Suppressor macrophage treated with lipopolysaccharide for 1 hour (primary cell): ENCODE measurements around the gene SHMT2.
A peak's percentile ranks its signal among the peaks of the same experiment; 100 is the strongest.

ENCODE experiments used
- DNase-seq, 3 donors: peaks; one replicate each; pipeline ENCODE4 v3.0.0-alpha.2; 2020 to 2022

Gene SHMT2

DNA sequence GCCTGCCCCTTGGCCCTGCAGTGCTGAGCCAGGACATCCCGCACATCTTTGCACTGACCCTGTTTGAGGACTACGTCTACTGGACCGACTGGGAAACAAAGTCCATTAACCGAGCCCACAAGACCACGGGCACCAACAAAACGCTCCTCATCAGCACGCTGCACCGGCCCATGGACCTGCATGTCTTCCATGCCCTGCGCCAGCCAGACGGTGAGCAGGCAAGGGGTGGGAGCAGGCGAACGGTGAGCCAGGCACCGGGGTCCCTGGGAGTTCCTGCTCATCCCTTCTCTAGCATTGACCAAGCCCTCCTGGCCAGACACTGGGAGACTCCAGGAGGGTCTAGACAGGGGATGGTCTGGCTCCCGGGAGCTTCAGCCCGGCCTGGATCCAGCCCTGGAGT lies 30.3 kb upstream of the SHMT2 start:
- no peak for DNase-seq

DNA sequence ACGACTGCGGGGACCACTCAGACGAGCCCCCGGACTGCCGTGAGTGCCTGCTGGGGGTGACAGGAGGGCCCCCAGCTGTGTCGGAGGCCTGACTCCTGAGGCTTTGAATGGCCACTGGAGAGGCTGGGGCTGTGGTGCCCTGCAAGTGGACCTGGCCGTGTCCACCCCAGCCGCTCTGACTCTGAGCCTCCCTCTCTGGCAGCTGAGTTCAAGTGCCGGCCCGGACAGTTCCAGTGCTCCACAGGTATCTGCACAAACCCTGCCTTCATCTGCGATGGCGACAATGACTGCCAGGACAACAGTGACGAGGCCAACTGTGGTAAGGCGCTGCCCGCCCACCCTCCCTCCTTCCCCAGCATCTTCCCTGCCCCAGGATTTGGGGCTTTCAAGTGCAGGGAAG lies 29.0 kb upstream of the SHMT2 start:
- no peak for DNase-seq

DNA sequence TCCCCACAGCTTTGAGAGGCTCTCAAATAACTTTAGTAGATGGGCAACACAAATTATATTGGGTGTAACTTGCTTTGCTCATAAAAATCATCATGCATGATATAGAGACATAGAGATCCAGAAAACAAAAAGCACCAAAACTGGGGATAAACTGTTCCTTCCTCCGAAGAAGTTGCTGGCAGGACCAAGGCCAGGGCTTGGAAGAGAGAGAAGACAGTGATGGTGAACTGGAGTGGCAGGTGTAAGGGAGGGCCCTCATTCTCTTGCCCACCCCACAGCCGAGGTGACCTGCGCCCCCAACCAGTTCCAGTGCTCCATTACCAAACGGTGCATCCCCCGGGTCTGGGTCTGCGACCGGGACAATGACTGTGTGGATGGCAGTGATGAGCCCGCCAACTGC lies 28.3 kb upstream of the SHMT2 start:
- DNase-seq: no peak

DNA sequence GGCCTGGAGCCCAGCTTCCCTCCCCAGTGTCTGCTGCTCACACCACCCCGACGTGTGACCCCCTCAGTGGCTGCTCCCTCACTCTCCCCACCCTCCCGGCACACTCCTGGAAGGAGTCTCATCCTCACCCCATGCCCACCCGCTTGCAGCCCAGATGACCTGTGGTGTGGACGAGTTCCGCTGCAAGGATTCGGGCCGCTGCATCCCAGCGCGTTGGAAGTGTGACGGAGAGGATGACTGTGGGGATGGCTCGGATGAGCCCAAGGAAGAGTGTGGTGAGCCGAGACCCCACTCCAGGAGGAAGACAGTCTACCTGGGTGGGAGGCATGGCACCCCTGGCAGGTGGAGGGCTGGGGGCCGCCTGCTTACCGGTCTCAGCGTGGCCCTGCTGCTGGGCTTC lies 27.9 kb upstream of the SHMT2 start:
- DNase-seq: no peak

DNA sequence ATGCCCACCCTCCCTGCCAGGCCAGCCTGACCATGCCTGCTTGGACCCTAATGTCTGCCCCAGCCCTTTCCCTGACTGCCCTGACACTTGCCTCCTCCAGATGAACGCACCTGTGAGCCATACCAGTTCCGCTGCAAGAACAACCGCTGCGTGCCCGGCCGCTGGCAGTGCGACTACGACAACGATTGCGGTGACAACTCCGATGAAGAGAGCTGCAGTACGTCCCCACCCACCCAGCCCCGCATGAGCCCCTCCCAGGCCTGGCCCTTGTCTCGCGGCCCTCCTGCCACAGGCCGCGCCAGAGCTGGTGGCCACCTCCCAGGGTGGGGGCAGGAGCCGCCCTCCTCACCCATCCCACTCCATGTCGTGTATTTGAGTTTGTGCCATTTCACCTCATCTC lies 27.2 kb upstream of the SHMT2 start:
- no peak for DNase-seq

DNA sequence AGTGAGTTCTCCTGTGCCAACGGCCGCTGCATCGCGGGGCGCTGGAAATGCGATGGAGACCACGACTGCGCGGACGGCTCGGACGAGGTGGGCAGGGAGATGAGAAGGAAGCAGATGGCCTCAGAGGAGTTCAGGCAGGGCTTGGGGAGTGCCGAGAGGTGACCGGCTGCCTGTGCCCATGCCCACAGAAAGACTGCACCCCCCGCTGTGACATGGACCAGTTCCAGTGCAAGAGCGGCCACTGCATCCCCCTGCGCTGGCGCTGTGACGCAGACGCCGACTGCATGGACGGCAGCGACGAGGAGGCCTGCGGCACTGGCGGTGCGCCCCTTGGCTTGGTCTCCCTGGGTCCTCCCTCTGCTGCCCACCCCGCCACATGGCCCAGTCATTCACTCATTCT lies 26.3 kb upstream of the SHMT2 start:
- no peak for DNase-seq

DNA sequence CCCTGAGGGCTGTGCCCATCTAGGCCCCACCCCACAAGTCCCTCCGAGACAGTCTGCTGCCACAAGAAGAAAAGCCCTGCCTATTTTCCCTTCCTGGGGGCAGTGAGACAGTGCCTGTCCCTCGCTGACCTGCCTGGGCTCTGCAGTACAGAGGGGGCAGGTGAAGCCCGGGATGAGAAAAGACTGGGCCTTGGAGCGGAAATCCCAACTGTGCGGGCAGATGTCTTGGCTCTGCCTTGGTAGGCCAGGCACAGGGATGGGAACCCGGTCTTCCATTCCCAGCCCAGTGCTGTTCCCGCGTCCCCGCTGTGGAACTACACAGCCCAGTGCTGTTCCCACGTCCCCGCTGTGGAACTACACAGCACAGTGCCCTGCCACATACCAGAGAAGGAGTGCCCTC lies 25.7 kb upstream of the SHMT2 start:
- no peak for DNase-seq

DNA sequence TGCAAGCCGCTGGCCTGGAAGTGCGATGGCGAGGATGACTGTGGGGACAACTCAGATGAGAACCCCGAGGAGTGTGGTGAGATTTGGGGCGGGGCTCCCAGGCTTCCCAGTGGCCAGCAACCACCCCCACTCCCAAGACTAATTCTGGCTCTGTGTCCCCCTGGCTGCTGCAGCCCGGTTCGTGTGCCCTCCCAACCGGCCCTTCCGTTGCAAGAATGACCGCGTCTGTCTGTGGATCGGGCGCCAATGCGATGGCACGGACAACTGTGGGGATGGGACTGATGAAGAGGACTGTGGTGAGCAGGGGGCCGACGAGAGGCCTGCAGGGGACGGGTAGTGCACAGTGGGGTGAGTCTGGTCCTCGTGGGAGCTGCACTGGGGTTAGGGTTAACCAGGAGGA lies 25.1 kb upstream of the SHMT2 start:
- no peak for DNase-seq

DNA sequence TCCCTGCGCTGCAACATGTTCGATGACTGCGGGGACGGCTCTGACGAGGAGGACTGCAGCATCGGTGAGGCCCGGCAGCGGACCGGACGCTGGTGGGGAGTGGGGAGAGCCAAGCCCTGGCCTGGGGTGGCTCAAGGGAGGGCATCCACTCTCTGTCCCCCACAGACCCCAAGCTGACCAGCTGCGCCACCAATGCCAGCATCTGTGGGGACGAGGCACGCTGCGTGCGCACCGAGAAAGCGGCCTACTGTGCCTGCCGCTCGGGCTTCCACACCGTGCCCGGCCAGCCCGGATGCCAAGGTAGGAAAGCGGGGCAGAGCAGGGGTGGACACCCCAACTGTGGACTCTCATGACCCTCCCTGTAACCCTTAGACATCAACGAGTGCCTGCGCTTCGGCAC lies 24.3 kb upstream of the SHMT2 start:
- DNase-seq: no peak

DNA sequence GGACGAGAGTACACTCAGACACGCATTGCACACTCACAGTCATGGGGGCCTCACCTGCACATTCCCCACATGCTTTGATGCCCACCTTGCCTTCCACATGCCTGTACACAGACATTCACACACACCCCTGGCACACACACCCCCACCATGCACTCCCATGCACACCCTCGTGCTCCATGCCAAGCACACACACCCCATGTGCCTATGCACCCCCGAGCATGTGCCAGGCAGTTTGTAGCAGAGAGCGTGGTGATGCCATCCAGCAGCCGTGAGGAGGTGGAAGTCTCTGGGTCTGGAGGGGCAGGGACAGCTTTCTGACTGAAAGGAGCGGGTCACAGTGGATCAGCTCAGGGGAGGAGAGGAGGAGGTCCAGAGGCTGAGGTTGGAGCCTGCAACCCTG lies 23.6 kb upstream of the SHMT2 start:
- no peak for DNase-seq

DNA sequence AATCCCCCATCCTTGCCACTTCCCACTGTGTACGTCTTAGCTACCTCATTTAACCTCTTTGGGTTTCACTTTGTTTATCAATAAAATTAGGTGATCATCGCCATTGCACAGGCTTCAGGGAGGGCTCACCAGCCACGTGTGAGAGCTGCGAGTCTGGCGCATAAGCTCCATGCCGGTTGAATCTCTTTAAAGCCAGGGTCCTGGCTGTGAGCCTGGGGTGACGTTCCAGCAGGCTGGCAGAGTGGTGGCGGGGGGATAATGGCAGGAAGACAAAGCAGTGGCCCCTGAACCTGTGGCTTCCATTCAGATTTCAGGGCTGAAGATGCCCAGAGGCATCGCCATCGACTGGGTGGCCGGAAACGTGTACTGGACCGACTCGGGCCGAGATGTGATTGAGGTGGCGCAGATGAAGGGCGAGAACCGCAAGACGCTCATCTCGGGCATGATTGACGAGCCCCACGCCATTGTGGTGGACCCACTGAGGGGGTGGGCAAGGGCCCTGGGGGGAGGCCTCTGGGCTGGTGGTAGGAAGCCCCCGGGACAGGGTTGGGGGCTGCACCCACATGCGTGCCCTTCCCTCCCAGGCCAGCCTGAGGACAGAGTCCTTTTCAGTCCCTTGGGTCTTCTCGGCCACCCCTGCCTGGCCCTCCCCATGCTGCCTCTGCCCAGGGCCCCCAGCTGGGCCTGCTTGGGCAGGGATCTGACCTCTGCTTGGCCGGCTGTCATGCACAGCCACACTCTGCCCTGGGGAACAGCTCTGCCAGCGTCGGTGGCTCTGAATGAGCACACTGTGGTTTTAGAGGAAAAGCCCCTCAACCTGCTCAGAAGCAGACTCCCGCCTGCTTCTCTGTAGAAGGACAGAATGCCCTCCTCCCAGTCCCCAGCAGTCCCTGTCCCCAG lies 21.5 kb upstream of the SHMT2 start:
- DNase-seq: no peak

DNA sequence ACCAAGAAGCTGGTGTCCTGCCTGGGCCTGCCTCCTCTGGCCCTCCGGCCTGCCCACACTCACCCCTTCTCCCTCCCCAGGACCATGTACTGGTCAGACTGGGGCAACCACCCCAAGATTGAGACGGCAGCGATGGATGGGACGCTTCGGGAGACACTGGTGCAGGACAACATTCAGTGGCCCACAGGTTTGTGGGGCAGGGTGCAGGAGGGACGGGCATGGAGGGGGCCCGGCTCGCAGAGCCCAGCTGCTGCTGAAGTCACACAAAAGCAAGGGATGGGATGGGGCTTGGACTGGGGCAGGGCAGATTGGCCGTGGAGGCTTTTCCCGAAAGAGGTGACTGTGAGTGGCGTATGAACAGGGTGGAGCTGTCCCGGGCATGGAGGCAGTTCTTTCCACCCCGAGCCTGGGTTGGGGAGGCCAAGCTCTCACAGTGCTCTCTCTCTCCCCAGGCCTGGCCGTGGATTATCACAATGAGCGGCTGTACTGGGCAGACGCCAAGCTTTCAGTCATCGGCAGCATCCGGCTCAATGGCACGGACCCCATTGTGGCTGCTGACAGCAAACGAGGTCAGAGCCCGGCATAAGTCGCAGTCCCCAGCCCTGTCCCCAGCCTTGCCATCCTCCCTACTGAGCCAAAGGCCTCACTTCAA lies 20.8 kb upstream of the SHMT2 start:
- DNase-seq: no peak

DNA sequence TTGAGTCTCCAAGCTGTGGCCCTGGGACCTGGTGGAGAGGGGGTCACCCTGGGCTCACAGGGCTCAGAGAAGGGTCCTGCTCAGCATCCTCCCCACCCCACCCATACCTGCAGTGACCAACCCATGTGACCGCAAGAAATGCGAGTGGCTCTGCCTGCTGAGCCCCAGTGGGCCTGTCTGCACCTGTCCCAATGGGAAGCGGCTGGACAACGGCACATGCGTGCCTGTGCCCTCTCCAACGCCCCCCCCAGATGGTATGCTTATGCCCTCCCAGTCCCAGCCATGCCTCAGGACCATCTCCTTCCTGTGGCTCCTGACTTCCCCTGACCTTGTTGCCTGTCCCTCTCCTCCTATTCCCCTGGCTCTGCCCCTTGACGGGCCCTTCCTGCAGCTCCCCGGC lies 19.6 kb upstream of the SHMT2 start:
- no peak for DNase-seq

DNA sequence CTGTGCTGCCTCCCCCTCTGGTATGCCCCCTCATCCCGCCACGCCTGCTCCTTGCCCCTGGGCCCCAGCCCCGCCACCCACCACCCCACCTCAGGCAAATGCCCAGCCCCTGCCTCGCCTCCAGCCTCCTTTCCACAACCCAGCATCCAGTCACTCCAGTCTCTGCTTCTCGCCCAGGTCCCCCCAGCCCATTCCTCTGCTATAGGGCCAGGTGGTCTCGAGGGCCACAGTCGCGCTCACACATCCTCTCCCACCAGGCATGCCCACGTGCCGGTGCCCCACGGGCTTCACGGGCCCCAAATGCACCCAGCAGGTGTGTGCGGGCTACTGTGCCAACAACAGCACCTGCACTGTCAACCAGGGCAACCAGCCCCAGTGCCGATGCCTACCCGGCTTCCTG lies 19.1 kb upstream of the SHMT2 start:
- no peak for DNase-seq

DNA sequence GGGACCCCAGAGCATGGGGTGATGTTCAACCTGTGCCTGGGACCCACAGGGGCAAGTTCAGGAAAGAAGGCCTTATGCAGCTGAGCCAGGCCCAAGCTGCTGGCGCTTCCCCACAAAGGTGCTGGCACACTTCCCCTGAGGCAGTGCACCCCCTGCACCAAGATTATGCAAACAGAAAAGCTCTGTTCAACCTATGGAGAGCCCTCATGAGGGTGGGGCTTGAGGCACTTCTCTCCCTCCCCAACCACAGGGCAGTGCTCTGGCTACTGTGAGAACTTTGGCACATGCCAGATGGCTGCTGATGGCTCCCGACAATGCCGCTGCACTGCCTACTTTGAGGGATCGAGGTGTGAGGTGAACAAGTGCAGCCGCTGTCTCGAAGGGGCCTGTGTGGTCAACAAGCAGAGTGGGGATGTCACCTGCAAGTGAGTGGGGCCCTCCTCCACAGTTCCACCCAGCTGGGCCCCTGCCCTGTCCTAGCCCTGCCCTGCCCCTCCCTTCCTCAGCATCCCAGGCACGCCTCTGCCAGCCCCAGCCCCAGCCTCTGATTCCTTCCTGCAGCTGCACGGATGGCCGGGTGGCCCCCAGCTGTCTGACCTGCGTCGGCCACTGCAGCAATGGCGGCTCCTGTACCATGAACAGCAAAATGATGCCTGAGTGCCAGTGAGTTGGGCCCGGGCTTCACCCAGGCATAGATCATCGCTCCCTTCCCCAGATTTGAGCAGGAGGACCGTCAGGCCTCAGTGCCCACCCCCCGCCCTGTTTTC lies 18.4 kb upstream of the SHMT2 start:
- DNase-seq: no peak

DNA sequence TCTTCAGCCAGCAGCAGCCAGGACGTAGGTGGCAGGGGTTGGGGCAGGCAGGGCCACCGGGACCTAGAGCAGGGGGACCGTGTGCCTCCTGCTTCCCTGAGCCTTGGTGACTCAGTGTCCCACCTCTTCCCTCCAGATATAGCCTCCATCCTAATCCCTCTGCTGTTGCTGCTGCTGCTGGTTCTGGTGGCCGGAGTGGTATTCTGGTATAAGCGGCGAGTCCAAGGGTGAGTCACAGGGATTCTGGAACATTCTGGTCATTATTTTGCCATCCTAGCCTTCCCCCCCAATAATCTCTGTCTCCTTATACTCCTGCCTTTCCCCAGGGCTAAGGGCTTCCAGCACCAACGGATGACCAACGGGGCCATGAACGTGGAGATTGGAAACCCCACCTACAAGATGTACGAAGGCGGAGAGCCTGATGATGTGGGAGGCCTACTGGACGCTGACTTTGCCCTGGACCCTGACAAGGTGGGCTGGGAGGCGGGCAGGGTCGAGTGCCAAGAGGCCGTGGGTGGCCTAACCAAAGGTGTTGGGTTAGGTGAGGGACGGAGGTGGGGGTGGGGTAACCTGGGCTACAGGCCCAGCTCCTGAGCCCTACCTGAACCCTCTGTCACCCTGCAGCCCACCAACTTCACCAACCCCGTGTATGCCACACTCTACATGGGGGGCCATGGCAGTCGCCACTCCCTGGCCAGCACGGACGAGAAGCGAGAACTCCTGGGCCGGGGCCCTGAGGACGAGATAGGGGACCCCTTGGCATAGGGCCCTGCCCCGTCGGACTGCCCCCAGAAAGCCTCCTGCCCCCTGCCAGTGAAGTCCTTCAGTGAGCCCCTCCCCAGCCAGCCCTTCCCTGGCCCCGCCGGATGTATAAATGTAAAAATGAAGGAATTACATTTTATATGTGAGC lies 17.5 kb upstream of the SHMT2 start:
- DNase-seq: no peak

DNA sequence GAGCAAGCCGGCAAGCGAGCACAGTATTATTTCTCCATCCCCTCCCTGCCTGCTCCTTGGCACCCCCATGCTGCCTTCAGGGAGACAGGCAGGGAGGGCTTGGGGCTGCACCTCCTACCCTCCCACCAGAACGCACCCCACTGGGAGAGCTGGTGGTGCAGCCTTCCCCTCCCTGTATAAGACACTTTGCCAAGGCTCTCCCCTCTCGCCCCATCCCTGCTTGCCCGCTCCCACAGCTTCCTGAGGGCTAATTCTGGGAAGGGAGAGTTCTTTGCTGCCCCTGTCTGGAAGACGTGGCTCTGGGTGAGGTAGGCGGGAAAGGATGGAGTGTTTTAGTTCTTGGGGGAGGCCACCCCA lies 16.8 kb upstream of the SHMT2 start:
- DNase-seq: no peak

DNA sequence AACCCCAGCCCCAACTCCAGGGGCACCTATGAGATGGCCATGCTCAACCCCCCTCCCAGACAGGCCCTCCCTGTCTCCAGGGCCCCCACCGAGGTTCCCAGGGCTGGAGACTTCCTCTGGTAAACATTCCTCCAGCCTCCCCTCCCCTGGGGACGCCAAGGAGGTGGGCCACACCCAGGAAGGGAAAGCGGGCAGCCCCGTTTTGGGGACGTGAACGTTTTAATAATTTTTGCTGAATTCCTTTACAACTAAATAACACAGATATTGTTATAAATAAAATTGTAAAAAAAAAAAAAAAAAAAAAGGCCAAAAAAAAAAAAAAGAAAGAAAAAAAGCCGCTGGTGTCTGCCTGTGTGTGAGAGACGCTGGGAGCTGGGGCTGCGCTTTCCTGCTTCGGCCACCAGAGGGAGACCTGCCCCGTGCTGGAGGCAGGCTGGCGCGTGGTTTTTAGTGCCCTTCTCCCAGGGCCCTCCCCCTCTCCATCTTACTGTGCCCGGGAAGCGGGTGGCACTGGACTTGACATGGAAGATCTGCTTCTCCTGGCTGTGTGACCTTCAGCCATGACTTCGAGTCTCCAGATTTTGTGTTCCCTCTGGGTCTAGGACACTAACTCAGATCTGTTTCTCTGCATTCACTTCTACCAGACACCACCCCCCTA lies 16.3 kb upstream of the SHMT2 start:
- DNase-seq: peak; percentile 87 to 91 (median 90)

DNA sequence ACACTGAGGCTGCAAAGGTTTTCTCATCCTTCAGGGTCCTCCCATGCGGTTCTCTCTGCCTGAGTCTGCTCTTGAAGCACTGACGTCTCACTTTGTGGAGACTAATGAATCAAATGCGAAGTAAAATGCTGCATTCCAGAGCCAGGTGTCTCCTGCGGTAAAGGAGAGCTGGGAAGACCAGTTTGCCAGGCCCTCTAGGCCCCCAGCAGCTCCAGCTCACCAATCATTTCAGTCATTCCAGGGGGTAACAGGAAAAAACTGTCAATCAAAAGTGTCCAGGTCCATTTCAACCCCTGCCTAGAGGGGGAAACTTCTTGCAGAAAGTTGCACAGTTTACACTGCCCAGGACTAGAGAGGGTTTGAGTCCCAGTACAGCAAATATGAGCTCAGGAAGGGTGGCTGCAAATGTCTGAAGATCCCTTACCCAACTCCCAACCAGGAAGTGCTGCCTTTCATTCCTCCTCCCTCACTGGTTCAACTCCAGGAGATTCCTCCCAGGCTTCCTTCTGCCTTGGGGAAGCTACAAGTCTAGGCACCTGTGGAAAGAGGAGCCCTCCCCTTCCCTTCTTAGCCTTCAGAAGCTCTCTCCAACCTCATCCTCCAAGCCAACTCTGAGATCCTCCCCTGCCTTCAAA lies 15.6 kb upstream of the SHMT2 start:
- DNase-seq: no peak

DNA sequence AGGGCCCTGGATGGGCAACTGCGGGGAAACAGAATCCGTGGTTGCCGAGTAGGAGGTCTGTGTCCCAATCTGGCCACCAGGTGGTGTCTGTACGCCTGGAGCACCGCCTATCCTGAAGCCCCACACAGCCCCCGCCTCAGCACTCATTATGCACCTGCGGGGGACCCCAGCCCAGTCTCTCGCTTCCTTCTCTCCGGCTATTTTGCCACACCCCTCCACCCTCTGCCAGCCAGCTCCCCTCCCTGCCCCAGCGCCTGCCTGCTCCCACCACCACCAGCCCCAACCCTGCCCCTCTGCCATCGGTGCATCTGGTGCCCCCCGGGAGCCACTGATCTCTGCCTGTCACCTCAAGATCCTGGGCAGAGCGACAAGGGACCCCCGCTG lies 15.1 kb upstream of the SHMT2 start:
- DNase-seq: peak; percentile 63 to 77 (median 69)

DNA sequence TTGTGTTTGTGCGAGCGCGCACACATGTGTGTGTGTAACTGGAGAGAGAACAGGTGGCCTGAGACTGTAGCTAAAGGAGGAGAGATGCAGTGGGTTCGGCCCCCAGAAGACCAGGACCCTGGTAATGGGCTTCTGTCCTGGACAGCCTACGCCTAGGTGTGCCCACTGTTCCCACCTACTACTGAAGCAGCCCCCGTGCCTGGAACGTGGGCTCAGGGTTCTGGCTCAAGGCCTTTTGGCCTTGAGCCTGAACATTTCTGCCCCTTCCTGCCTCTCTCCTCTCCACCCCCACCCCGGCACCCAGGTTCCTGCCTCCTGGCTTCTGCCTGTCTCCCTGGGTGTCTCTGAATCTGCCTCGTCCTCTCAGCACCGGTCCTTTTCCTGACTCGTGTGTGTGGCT lies 14.4 kb upstream of the SHMT2 start:
- DNase-seq: no peak

DNA sequence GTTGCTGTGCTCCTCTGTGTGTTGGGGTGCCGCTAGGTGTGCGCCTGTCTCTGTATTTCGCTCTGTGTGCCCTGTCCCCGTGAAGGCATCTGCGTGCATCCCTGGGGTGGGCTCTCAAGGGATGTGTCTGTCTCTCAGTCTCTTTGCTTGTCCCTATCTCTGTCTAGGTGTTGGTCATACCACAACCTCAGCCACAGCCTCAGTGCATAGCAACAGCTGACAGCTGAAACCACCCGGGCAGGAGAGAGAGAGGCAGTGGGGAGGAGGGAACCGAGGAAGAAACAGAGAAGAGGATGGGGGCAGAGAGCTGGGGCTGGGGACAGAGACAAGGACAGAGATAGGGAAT lies 13.9 kb upstream of the SHMT2 start:
- no peak for DNase-seq
